MM.1S (cell line): ENCODE results near the gene CA9.

ENCODE experiments used
- DNase-seq: peaks from one replicate; pipeline ENCODE4 v3.0.0-alpha.2; 2015
- H2AFZ ChIP-seq: fragments of 300-600 bp; sonication (generic); 2 replicates; pipeline ENCODE4 v1.6.0; 2016; ENCODE audit warnings: antibody characterized with exemption, low read length
- H3F3A ChIP-seq: fragments of 300-600 bp; sonication (generic); 2 replicates; pipeline ENCODE4 v1.6.1; 2016; ENCODE audit warnings: mild to moderate bottlenecking, antibody characterized with exemption, low read length, moderate library complexity, mixed read lengths; ENCODE audit not compliant: insufficient read depth
- H3K27ac ChIP-seq: fragments of 300-600 bp; sonication (generic); 2 replicates; pipeline ENCODE4 v1.5.1; 2016; ENCODE audit warnings: mild to moderate bottlenecking, low read length
- H3K27me3 ChIP-seq: fragments of 300-600 bp; sonication (generic); replicated peaks from 2 replicates; pipeline ENCODE4 v1.6.0; 2016; ENCODE audit warnings: low read length; ENCODE audit not compliant: insufficient read depth
- H3K36me3 ChIP-seq: fragments of 300-600 bp; sonication (generic); replicated peaks from 2 replicates; pipeline ENCODE4 v1.6.1; 2016; ENCODE audit warnings: mild to moderate bottlenecking, low read length, mixed read lengths; ENCODE audit not compliant: insufficient read depth
- H3K4me1 ChIP-seq: fragments of 300-600 bp; sonication (generic); 2 replicates; pipeline ENCODE4 v1.6.1; 2016; ENCODE audit warnings: low read length, mixed read lengths
- H3K4me2 ChIP-seq: fragments of 300-600 bp; sonication (generic); 2 replicates; pipeline ENCODE4 v1.6.0; 2016; ENCODE audit warnings: low read depth, low read length
- H3K4me3 ChIP-seq: fragments of 300-600 bp; sonication (generic); 2 replicates; pipeline ENCODE4 v1.5.1; 2016; ENCODE audit warnings: low read length, mixed read lengths
- H3K79me2 ChIP-seq: fragments of 300-600 bp; sonication (generic); 2 replicates; pipeline ENCODE4 v1.6.1; 2016; ENCODE audit warnings: mixed run types, low read length, mixed read lengths
- H3K9ac ChIP-seq: fragments of 300-600 bp; sonication (generic); 2 replicates; pipeline ENCODE4 v1.6.1; 2016; ENCODE audit warnings: low read length, mixed read lengths
- H3K9me2 ChIP-seq: fragments of 300-600 bp; sonication (generic); replicated peaks from 2 replicates; pipeline ENCODE4 v1.6.1; 2016; ENCODE audit warnings: mild to moderate bottlenecking, low read length, mixed read lengths; ENCODE audit not compliant: insufficient read depth
- H3K9me3 ChIP-seq: fragments of 300-600 bp; sonication (generic); replicated peaks from 2 replicates; pipeline ENCODE4 v1.6.1; 2016; ENCODE audit warnings: mild to moderate bottlenecking, low read length, mixed read lengths; ENCODE audit not compliant: insufficient read depth
- H4K20me1 ChIP-seq: fragments of 300-600 bp; sonication (generic); 2 replicates; pipeline ENCODE4 v1.6.1; 2016; ENCODE audit warnings: mild to moderate bottlenecking, low read length, moderate library complexity, mixed read lengths; ENCODE audit not compliant: insufficient read depth
- CTCF ChIP-seq: fragments of 300-600 bp; sonication (generic); IDR thresholded peaks from 2 replicates; pipeline ENCODE4 v1.5.1; 2016; ENCODE audit warnings: antibody characterized with exemption, low read length, mixed read lengths
- EZH2 ChIP-seq: fragments of 300-600 bp; sonication (generic); optimal IDR thresholded peaks from 2 replicates; pipeline ENCODE3; 2017; ENCODE audit warnings: low read depth, mild to moderate bottlenecking, antibody characterized with exemption, low read length, mixed read lengths
- EZH2phosphoT487 ChIP-seq: fragments of 300-600 bp; sonication (generic); IDR thresholded peaks from 2 replicates; pipeline ENCODE4 v1.6.1; 2018; ENCODE audit warnings: antibody characterized with exemption, low read length

Gene CA9

GRCh38 chr9:35716230-35716629, 42.5 kb downstream of the CA9 start:
- no peak overlapping the region for H3K4me3 ChIP-seq
- no peaks in the 10 kb centered on the region for H3K9me3 ChIP-seq
- no peak overlapping the region for H3K4me2 ChIP-seq
- no peaks in the 10 kb centered on the region for H3K9me2 ChIP-seq
- no peak overlapping the region for H3K9ac ChIP-seq
- H3K27me3 ChIP-seq = no peaks in the 10 kb centered on the region
- no peak for TF ChIP-seq EZH2
- TF ChIP-seq CTCF = no peak
- no peak for TF ChIP-seq EZH2phosphoT487
- peaks cover 2% of the 10 kb centered on the region; the same call in 1 of the 2 replicates for H3K36me3 ChIP-seq
- no peak for DNase-seq
- H3K27ac ChIP-seq = no peak overlapping the region
- H4K20me1 ChIP-seq = no peaks in the 10 kb centered on the region
- H3F3A ChIP-seq = no peaks in the 10 kb centered on the region
- H3K4me1 ChIP-seq = no peaks in the 10 kb centered on the region
- H3K79me2 ChIP-seq = no peaks in the 10 kb centered on the region
- no peak overlapping the region for H2AFZ ChIP-seq

GRCh38 chr9:35717132-35717870, 43.6 kb downstream of the CA9 start:
- H3K36me3 ChIP-seq = peaks cover 2% of the 10 kb centered on the region; the same call in 1 of the 2 replicates
- no peak overlapping the region for H2AFZ ChIP-seq
- H3K27me3 ChIP-seq = no peaks in the 10 kb centered on the region
- H3K4me3 ChIP-seq = no peak overlapping the region
- H3K9me3 ChIP-seq = no peaks in the 10 kb centered on the region
- H3K79me2 ChIP-seq = no peaks in the 10 kb centered on the region
- H3K9ac ChIP-seq = no peak overlapping the region
- H3F3A ChIP-seq = no peaks in the 10 kb centered on the region
- DNase-seq = no peak
- H3K4me2 ChIP-seq = no peak overlapping the region
- H3K4me1 ChIP-seq = no peaks in the 10 kb centered on the region
- H3K27ac ChIP-seq = no peak overlapping the region
- H4K20me1 ChIP-seq = no peaks in the 10 kb centered on the region
- no peak for TF ChIP-seq CTCF
- no peak for TF ChIP-seq EZH2phosphoT487
- TF ChIP-seq EZH2 = no peak
- H3K9me2 ChIP-seq = no peaks in the 10 kb centered on the region

- no peaks in the 10 kb centered on the region for H3K27me3 ChIP-seq
- H3F3A ChIP-seq = no peaks in the 10 kb centered on the region
- no peaks in the 10 kb centered on the region for H3K4me1 ChIP-seq
- no peak overlapping the region for H3K4me2 ChIP-seq
- no peak for TF ChIP-seq EZH2phosphoT487
- TF ChIP-seq EZH2 = no peak
- no peak for TF ChIP-seq CTCF
- peaks cover 2% of the 10 kb centered on the region; the same call in 1 of the 2 replicates for H3K36me3 ChIP-seq
- H3K9me2 ChIP-seq = no peaks in the 10 kb centered on the region
- H4K20me1 ChIP-seq = no peaks in the 10 kb centered on the region
- no peaks in the 10 kb centered on the region for H3K9me3 ChIP-seq
- no peaks in the 10 kb centered on the region for H3K79me2 ChIP-seq
- no peak for DNase-seq
- H2AFZ ChIP-seq = no peak overlapping the region
- H3K27ac ChIP-seq = no peak overlapping the region
- no peak overlapping the region for H3K9ac ChIP-seq
- no peak overlapping the region for H3K4me3 ChIP-seq
These were observed 45.2 kb downstream of the CA9 start for GRCh38 chr9:35718721-35719511.
